Measurements from ENCODE around the gene SORCS2.

SORCS2 gene

DNA sequence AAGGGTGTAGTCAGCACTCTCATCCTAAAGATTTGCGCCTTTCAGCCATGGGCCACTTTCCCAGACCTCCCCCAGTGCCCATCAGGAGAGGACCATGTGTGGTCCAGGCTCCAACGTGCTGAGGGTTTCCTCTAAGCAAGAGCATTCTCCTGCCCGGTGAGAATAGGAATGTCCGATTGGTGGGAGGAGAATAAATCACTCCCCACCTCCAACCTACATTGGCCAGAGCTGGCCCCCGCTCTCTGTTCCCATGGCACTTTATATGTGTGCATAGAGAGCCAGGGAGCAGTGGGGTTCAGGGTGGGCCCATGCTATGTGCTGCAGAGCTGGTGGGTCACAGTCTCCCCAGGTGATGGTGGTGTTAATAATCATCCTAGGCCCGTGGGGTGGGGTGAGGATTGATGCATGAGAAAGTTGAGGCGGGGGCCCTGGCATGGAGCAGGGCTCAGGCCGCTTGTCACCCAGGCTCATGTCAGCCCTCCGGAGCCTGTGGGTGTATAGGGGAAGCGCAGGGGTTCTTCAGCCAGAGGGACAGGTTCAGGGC, 6.8 kb upstream of the SORCS2 start:
- H3K9me3 Mint-ChIP-seq: no peaks in the 10 kb centered on the region
- no peaks in the 10 kb centered on the region for H3K36me3 Mint-ChIP-seq (ENCODE audit: low read depth)
- H3K27me3 Mint-ChIP-seq (ENCODE audit: low read depth): peaks cover 11% of the 10 kb centered on the region
- H3K4me3 Mint-ChIP-seq: no peak overlapping the region
- no peak overlapping the region for H3K27ac Mint-ChIP-seq
- no peak for DNase-seq (ENCODE audit: low spot score)
- peaks cover 9% of the 10 kb centered on the region for H3K4me1 Mint-ChIP-seq (ENCODE audit: low read depth)

DNA sequence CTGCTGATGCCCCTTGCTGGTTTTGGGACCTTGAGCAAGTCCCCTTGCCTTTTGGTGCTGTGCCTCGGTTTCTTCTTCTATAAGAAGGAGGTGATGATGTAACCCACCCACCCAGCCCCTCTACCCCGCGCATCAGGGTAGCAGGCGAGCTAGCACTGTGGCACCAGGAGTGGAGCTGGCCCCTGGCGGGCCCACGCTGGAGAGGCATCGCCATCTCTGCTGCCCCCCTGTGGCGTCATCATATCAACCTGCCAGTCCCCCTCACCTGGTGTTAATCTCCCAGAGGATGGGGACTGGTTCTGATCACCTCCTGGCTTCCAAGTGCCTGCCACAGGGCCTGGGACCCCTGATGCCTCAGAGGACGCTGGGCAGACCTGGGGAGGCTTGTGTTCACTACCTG, 6.3 kb upstream of the SORCS2 start:
- H3K4me1 Mint-ChIP-seq (ENCODE audit: low read depth): peaks cover 9% of the 10 kb centered on the region
- no peak for DNase-seq (ENCODE audit: low spot score)
- H3K27me3 Mint-ChIP-seq (ENCODE audit: low read depth): peaks cover 15% of the 10 kb centered on the region
- H3K9me3 Mint-ChIP-seq: no peaks in the 10 kb centered on the region
- H3K36me3 Mint-ChIP-seq (ENCODE audit: low read depth): no peaks in the 10 kb centered on the region
- no peak overlapping the region for H3K4me3 Mint-ChIP-seq
- no peak overlapping the region for H3K27ac Mint-ChIP-seq

DNA sequence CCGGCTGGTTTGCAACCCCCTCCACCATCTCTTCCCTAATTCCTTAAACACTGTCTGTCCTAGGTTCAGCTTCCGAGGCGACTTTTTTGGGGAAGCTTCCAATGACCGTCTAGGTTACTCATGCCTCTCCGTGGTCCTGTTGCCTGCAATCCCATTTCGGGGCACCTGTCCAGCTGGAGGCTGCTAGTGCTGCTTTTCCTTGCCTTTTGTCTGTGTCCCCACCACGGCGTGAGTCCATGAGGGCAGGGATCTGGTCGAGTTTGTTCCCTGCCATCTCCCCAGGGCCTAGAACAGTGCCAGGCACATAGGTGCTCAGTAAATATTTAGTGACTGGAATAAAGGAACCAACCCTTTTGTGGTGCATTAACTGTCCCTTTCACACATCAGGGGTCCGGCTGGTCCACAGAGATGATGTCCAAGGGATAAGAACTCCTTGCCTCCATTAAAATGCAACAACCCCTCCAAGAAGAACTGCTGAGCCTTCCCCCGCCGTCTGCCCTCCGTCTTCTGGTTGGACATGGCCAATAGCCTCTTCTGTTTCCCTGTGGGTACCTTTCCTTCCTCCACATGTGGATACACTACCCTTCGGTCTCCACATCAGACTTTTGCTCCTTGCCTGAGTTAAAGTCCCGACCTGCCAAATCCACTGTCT, 5.7 kb upstream of the SORCS2 start:
- no peak for DNase-seq (ENCODE audit: low spot score)
- H3K36me3 Mint-ChIP-seq (ENCODE audit: low read depth): no peaks in the 10 kb centered on the region
- peaks cover 15% of the 10 kb centered on the region for H3K27me3 Mint-ChIP-seq (ENCODE audit: low read depth)
- no peak overlapping the region for H3K4me3 Mint-ChIP-seq
- H3K9me3 Mint-ChIP-seq: no peaks in the 10 kb centered on the region
- H3K4me1 Mint-ChIP-seq (ENCODE audit: low read depth): peaks cover 9% of the 10 kb centered on the region
- no peak overlapping the region for H3K27ac Mint-ChIP-seq

DNA sequence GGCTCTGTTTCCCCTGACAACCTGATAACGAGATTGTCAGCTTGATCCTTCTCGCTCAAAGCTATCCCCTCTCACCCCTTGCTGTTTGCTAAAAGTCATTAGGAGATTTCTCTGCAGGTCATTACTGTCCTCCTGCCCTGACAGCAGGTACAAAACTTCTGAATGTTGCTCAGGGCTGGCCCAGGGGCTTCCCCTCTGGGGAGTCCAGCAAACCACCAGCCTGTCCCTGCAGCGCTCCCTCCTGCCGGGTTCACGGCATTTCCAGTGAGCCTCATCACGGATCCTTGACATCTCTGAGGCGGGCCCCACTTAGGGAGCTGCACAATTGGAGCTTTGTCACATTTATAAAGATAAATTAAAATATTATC, 5.2 kb upstream of the SORCS2 start:
- H3K27me3 Mint-ChIP-seq (ENCODE audit: low read depth): peaks cover 17% of the 10 kb centered on the region
- H3K4me3 Mint-ChIP-seq: no peak overlapping the region
- H3K36me3 Mint-ChIP-seq (ENCODE audit: low read depth): no peaks in the 10 kb centered on the region
- no peaks in the 10 kb centered on the region for H3K9me3 Mint-ChIP-seq
- H3K4me1 Mint-ChIP-seq (ENCODE audit: low read depth): peaks cover 9% of the 10 kb centered on the region
- no peak overlapping the region for H3K27ac Mint-ChIP-seq
- DNase-seq (ENCODE audit: low spot score): no peak

DNA sequence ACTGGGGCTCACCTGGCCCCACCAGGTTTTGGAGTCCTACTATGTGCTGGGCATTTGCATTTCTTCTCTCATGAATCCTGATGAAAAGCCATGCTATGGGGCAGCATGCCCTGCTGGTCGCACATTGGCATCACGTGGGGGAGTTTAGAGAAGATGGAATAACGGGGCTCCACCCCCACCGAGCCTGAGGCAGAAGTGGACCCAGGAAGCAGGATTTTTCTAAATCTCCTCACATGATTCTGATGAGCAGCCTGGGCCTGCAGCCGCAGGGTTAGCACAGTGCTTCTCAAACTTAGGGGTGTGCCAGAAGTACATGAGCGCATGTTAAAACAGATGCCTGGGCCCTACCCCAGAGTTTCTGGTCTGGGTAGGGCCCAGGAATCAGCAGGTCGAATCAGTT, 4.6 kb upstream of the SORCS2 start:
- Mint-ChIP-seq H3K27me3 (ENCODE audit: low read depth) (peaks cover 17% of the 10 kb centered on the region), H3K4me3 (no peak overlapping the region), H3K9me3 (no peaks in the 10 kb centered on the region), H3K27ac (no peak overlapping the region), H3K36me3 (ENCODE audit: low read depth) (no peaks in the 10 kb centered on the region), H3K4me1 (ENCODE audit: low read depth) (peaks cover 8% of the 10 kb centered on the region)
- no peak for DNase-seq (ENCODE audit: low spot score)

DNA sequence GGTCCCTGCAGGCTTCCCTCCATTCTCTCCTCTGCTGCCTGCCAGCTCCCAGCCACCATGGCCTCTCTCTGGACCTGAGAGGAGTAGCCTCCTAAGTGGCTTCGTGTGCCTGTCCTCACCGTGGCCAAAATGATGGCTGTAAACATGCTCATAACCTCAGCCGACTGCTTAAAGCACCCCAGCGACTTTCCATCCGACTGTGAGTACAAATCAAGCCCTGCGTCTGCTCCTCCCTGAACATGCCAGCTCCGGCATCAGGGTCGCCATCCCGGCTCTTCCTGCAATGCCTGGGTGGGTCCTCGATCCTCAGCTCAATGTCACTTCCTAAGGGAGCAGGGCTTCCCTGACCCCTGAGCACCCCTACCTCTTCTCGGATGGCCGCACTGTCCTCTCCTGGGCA, 3.3 kb upstream of the SORCS2 start:
- DNase-seq (ENCODE audit: low spot score): no peak
- H3K9me3 Mint-ChIP-seq: no peaks in the 10 kb centered on the region
- no peaks in the 10 kb centered on the region for H3K4me1 Mint-ChIP-seq (ENCODE audit: low read depth)
- H3K27me3 Mint-ChIP-seq (ENCODE audit: low read depth): peaks cover 27% of the 10 kb centered on the region
- no peaks in the 10 kb centered on the region for H3K36me3 Mint-ChIP-seq (ENCODE audit: low read depth)
- no peak overlapping the region for H3K27ac Mint-ChIP-seq
- H3K4me3 Mint-ChIP-seq: no peak overlapping the region

DNA sequence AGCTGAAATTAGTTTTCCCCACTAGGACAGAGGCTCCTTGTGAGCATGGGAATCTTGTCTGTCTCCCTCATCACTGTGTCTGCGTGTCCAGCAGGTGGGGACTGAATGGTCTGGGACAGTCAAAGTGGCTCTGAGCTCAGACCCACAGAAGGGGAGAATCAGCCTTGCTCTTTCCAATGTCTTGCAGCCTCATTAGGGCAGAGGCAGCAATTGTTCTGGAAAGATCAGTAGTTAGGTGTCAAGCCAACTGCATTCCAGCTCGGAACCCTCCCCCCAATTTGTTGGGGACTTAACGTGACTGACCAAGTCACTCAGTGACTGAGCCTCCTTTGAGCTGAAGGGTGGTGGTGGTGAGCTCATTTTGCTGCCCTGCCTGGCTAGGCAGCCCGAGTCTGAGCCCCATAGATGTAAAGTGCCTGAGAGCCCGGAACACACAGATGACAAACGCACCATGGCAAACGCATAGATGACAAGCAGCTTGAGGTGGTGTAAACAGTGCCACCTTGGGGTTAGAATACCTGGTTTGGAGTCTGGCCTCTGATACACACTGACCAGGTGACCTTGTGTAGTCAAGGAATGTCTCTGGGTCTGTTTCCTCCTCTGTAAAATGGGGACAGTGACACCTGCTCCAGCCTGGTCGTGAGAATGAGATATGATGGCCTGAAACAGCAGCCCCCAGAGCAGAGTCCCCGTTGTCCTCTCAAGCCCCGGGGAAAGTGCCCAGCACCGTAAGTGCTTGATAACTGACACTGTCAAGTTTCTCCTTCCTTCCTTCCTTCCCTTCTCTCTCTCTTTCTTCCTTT, 2.7 kb upstream of the SORCS2 start:
- H3K27me3 Mint-ChIP-seq (ENCODE audit: low read depth): peaks cover 33% of the 10 kb centered on the region

DNA sequence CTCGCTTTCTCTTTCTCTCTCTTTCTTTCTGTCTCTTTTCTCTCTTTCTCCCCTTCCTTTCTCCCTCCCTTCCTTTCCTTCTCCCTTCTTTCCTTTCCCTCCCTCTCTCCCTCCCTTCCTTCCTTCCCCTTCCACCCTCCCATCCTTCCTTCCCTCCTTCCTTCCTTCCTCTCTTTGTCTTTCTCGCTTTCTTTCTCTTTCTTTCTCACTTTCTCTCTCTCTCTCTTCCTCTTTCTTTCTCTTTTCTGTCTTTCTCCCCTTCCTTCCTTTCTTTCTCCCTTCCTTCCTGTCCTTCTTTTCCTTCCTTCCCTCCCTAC, 2.1 kb upstream of the SORCS2 start:
- Mint-ChIP-seq H3K4me1 (ENCODE audit: low read depth) (no peaks in the 10 kb centered on the region), H3K27me3 (ENCODE audit: low read depth) (peaks cover 39% of the 10 kb centered on the region), H3K36me3 (ENCODE audit: low read depth) (no peaks in the 10 kb centered on the region), H3K9me3 (no peaks in the 10 kb centered on the region), H3K27ac (no peak overlapping the region), H3K4me3 (no peak overlapping the region)
- DNase-seq (ENCODE audit: low spot score): no peak

More for the DNA sequence above, 2.7 kb upstream of the SORCS2 start:
- no peak for DNase-seq (ENCODE audit: low spot score)
- Mint-ChIP-seq H3K9me3 (no peaks in the 10 kb centered on the region), H3K4me3 (no peak overlapping the region), H3K4me1 (ENCODE audit: low read depth) (no peaks in the 10 kb centered on the region), H3K36me3 (ENCODE audit: low read depth) (no peaks in the 10 kb centered on the region), H3K27ac (no peak overlapping the region)

DNA sequence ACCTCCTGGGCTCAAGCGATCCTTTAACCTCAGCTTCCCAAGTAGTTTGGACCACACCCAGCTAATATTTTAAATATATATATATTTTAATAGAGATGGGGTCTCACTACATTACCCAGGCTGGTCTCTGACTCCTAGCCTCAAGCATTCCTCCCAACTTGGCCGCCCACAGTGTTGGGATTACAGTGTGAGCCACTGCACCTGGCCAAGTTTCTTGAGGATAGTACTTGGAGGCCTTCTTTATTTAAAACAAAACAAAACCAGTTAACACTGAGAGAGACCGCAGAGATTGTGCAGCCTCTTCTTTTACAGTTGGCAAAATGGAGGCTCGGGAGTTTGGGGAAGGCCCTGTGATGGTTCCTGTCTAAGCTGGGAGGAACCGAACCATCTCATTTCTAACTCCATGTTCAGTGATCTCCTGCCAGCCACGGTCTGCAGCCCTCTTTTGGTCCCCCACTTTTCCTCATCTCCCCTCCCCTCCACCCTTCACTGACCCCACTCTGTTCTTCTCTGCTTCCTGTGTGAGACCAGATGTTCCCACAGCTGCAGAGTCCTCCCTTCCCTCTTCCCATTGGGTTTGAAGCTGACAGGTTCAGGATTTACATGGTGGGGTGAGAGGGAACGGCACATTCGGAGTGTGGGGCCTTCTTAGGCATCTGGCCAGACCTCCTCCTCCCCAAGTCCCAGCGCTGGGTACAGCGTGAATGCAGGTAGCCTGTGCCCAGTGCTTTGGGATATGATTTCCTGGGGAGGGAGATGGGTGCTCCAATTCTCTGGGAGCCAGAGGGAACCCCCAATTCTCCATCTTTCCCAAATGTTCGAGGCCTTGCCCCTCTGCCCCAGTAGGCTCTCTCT, 1.4 kb upstream of the SORCS2 start:
- Mint-ChIP-seq H3K27me3 (ENCODE audit: low read depth) (peaks cover 46% of the 10 kb centered on the region), H3K4me1 (ENCODE audit: low read depth) (no peaks in the 10 kb centered on the region), H3K4me3 (no peak overlapping the region), H3K36me3 (ENCODE audit: low read depth) (no peaks in the 10 kb centered on the region), H3K27ac (no peak overlapping the region), H3K9me3 (no peaks in the 10 kb centered on the region)
- DNase-seq (ENCODE audit: low spot score): no peak

DNA sequence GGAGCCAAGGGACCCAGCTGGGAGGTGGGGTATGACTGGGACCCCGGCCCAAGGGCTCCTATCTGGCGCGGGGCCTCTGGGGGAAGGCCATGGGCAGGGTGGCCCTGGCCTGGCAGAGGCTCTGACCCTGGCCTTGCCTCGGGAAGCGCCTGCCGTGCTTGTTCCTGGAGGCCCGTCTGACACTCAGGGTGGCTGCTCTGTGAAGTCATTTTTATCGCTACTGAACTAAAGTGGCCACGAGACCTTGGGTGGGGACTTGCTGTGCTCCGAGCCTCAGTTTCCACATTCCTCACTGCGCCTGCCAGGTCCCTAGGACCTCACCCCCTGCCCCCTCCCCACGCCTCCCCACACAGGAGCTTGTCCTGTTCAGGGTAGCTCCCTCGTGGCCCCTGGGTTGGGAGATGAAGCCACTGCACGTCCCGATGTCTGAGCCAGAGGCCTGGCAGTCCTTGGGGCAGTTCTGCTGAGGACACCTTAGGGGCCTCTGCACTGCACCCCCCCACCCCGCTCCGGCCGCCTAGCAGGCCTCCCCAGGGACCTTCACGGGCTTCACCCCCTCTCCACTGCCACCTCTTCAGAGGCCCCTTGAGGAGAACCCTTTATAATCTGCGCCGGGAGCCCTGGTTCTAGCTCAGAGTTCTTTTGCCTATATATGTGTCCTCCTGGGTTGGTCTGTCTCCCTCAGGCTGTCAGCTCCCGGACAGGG, 639 bp upstream of the SORCS2 start:
- Mint-ChIP-seq H3K4me3 (no peak overlapping the region), H3K36me3 (ENCODE audit: low read depth) (no peaks in the 10 kb centered on the region), H3K27ac (no peak overlapping the region), H3K4me1 (ENCODE audit: low read depth) (no peaks in the 10 kb centered on the region), H3K9me3 (no peaks in the 10 kb centered on the region), H3K27me3 (ENCODE audit: low read depth) (peaks cover 50% of the 10 kb centered on the region)
- DNase-seq (ENCODE audit: low spot score): no peak

DNA sequence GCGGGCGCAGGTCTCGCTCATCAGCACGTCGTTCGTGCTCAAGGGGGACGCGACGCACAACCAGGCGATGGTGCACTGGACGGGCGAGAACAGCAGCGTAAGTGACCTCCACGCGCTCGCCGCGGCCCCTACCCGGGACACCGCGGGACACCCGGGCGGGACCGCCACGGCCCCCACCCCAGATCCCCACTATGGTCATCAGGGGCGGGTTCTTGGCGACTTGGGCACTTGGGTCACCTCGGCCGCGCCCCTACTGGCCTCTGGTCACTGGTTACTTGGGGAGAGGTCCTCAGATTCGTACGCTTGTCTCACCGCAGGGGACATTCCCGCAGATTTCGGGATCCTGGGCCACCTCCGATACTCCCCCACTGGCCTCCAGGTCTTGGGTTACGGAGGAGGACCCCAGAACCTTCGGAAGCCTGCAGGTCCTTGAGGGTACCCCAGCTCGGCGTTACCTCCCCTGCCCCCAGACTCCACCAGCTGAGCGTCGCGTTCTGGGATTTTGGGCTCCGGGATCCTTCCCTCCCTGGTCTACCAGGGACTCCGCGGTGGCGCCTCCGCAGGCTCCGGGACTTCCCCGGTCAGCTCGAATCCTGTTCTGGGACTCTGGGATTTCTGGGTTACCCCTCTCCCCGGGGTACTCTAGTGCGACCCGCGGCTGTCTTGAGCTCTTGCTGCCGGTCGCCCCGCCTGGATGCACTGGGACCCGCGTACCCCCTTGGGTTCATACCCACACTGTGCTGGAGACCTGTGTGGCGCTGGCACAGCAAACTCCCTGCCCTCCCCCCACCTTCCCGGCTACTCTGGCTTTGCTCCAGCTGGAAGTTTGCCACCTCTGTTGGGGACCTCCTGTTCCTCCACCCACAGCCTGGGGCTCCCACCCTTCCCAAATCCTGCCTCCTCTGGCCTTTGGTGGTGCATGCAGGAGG, 956 bp downstream of the SORCS2 start:
- peaks cover 54% of the 10 kb centered on the region for H3K27me3 Mint-ChIP-seq (ENCODE audit: low read depth)
- H3K9me3 Mint-ChIP-seq: no peaks in the 10 kb centered on the region
- H3K36me3 Mint-ChIP-seq (ENCODE audit: low read depth): no peaks in the 10 kb centered on the region
- H3K27ac Mint-ChIP-seq: no peak overlapping the region
- no peak for DNase-seq (ENCODE audit: low spot score)
- no peak overlapping the region for H3K4me3 Mint-ChIP-seq
- no peaks in the 10 kb centered on the region for H3K4me1 Mint-ChIP-seq (ENCODE audit: low read depth)

DNA sequence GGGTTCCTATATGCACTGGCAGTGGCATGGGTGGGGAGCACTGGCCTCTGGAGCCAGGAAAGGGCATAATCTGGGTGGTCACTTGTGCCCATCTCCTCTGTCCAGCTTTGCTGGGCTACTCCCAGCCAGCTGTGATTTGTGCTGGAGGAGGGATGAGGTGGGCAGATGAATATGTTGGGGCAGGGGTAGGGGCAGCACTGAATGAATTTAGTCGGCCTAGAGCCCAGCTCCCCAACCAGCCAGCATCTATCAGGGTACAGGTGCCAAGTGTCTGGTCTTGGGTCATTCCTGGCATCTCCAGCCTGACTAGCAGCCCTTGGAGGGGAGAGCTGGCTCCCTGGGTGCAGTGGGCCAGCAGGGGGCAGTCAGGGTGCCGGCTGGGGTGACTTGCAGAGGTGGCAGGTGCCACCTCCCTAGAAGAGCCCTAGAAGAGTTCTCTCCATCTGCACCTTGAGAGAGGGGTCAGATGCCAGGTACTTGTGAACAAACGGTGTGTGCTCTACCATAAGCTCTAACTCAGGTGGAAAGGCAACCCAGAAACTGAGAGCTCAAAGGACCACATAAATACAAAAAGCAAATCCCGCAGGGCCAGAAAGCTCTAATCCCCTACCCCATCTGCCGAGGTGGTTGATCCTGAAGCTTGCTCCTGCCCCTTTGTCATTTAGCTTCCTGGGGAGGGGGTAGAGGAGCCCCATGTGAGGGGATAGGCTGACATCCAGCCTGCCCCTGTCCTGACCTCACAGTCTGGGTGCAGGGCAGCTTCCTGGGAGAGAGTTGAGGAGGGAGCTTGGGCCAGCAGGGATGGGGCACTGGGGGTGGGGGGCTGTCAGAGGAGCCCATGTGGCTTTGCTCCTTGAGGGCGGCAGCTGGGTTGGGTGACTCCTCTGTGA, 2.2 kb downstream of the SORCS2 start:
- Mint-ChIP-seq H3K36me3 (ENCODE audit: low read depth) (no peaks in the 10 kb centered on the region), H3K27ac (no peak overlapping the region)
- DNase-seq (ENCODE audit: low spot score): no peak

More for the DNA sequence above, 2.2 kb downstream of the SORCS2 start:
- Mint-ChIP-seq H3K27me3 (ENCODE audit: low read depth) (peaks cover 49% of the 10 kb centered on the region), H3K4me3 (no peak overlapping the region), H3K4me1 (ENCODE audit: low read depth) (no peaks in the 10 kb centered on the region), H3K9me3 (no peaks in the 10 kb centered on the region)
